Endothelial cell of umbilical vein (primary cell): ENCODE data around the gene ZSCAN2. TPM values are rescaled to one million over a fixed set of nuclear protein-coding genes. Genes with fewer than 3 reads are reported as not detected.

ENCODE experiments used
- BruUV-seq: library from RNA; stranded (reverse); fragments of 400-500 nt; replicated peaks from 2 replicates; lab custom pipeline; 2021; lab: Mats Ljungman, UMichigan
- CTCF ChIA-PET: fragments of 300-600, 350-600 bp; sonication (Branson Sonifier 250); formaldehyde crosslinking; loops from one replicate; lab custom pipeline; 2021; ENCODE audit warnings: antibody characterized with exemption, inconsistent platforms; lab: Charles Lee
- POLR2A ChIA-PET: fragments of 300-600, 350-600 bp; sonication (Branson Sonifier 250); formaldehyde crosslinking; loops from one replicate; lab custom pipeline; 2021; ENCODE audit warnings: antibody characterized with exemption, inconsistent platforms; lab: Charles Lee
- DNase-seq: peaks from one replicate; pipeline ENCODE4 v3.0.0-alpha.2; 2011; ENCODE audit warnings: low read depth, low spot score
- FAIRE-seq: peaks from 2 replicates; lab custom pipeline; 2011; peaks lifted over from hg19 to GRCh38; lab: Jason Lieb, UNC
- H2AFZ ChIP-seq: 2 replicates; pipeline ENCODE4 v1.6.0; 2012; ENCODE audit warnings: low read depth, low read length, control low read depth, inconsistent platforms
- H3K27ac ChIP-seq: 2 replicates; pipeline ENCODE4 v1.5.1; 2011; ENCODE audit warnings: low read depth, mild to moderate bottlenecking, control low read depth, low read length, moderate library complexity; ENCODE audit not compliant: insufficient read depth
- H3K27me3 ChIP-seq, 2 experiments: 2 replicates each; pipeline versions ENCODE4 v1.6.0 to v1.6.1; 2011; ENCODE audit warnings: low read length in 2 of 2, mixed read lengths in 1 of 2; ENCODE audit not compliant: control insufficient read depth in 2 of 2, insufficient read depth in 2 of 2
- H3K36me3 ChIP-seq, 2 experiments: 2 replicates in 1 of 2; 3 replicates in 1 of 2; pipeline ENCODE4 v1.5.1; 2011; ENCODE audit warnings: low read length in 2 of 2, mild to moderate bottlenecking in 1 of 2, moderate library complexity in 1 of 2; ENCODE audit not compliant: control insufficient read depth in 2 of 2, insufficient read depth in 2 of 2; ENCODE audit errors: extremely low read depth in 1 of 2
- H3K4me1 ChIP-seq: 3 replicates; pipeline ENCODE4 v1.5.1; 2011; ENCODE audit warnings: mild to moderate bottlenecking, low read length; ENCODE audit not compliant: control insufficient read depth, insufficient read depth; ENCODE audit errors: extremely low read depth
- H3K4me2 ChIP-seq: 2 replicates; pipeline ENCODE4 v1.6.1; 2011; ENCODE audit warnings: low read length, control low read depth, mixed read lengths; ENCODE audit not compliant: insufficient read depth
- H3K4me3 ChIP-seq, 3 experiments: fragments of 200-600 bp in 1 of 3; sonication (generic), shearing (Covaris generic) in 1 of 3; replicated peaks in 1 of 3; 2 replicates each; pipeline ENCODE4 v1.5.1; 2011 to 2016; ENCODE audit warnings: control low read depth in 3 of 3, low read length in 3 of 3, mild to moderate bottlenecking in 2 of 3, inconsistent platforms in 1 of 3, low read depth in 1 of 3, moderate library complexity in 1 of 3; ENCODE audit not compliant: insufficient read depth in 1 of 3
- H3K79me2 ChIP-seq: 2 replicates; pipeline ENCODE4 v1.6.0; 2012; ENCODE audit warnings: low read length, inconsistent platforms; ENCODE audit not compliant: control insufficient read depth, insufficient read depth
- H3K9ac ChIP-seq: replicated peaks from 2 replicates; pipeline ENCODE3; 2011; ENCODE audit warnings: low read length, control low read depth; ENCODE audit not compliant: insufficient read depth; ENCODE audit errors: extremely low read depth
- H3K9me1 ChIP-seq: replicated peaks from 3 replicates; pipeline ENCODE4 v1.6.0; 2011; ENCODE audit warnings: mild to moderate bottlenecking, low read length; ENCODE audit not compliant: control insufficient read depth, insufficient read depth; ENCODE audit errors: extremely low read depth
- H3K9me3 ChIP-seq: replicated peaks from 2 replicates; pipeline ENCODE4 v1.5.1; 2012; ENCODE audit warnings: low read length, inconsistent platforms; ENCODE audit not compliant: control insufficient read depth, insufficient read depth
- H4K20me1 ChIP-seq: replicated peaks from 2 replicates; pipeline ENCODE3; 2011; ENCODE audit warnings: mild to moderate bottlenecking, low read length; ENCODE audit not compliant: control insufficient read depth, insufficient read depth; ENCODE audit errors: extremely low read depth
- EZH2 ChIP-seq: IDR thresholded peaks from 2 replicates; pipeline ENCODE4 v1.6.1; 2012; ENCODE audit warnings: borderline replicate concordance, low read depth, mild to moderate bottlenecking, moderate library complexity, low read length, inconsistent platforms; ENCODE audit not compliant: severe bottlenecking
- FOS ChIP-seq: IDR thresholded peaks from 2 replicates; pipeline ENCODE4 v1.6.1; 2011; ENCODE audit warnings: mild to moderate bottlenecking, low read length, moderate library complexity, borderline replicate concordance; ENCODE audit not compliant: insufficient read depth
- GATA2 ChIP-seq: IDR thresholded peaks from 2 replicates; pipeline ENCODE4 v1.7.0; 2011; ENCODE audit warnings: low read depth, mild to moderate bottlenecking, moderate library complexity, mixed read lengths, low read length; ENCODE audit not compliant: insufficient read length, insufficient read depth
- JUN ChIP-seq: IDR thresholded peaks from 2 replicates; pipeline ENCODE4 v1.6.1; 2011; ENCODE audit warnings: borderline replicate concordance, low read depth; ENCODE audit not compliant: insufficient read length, insufficient read depth
- MYC ChIP-seq: IDR thresholded peaks from one replicate; pipeline ENCODE4 v1.6.1; 2011; ENCODE audit warnings: mild to moderate bottlenecking, low read depth, low read length
- POLR2A ChIP-seq: IDR thresholded peaks from 2 replicates; pipeline ENCODE4 v1.6.1; 2012; ENCODE audit warnings: low read depth, mild to moderate bottlenecking, control low read depth, low read length
- POLR2AphosphoS5 ChIP-seq: IDR thresholded peaks from 2 replicates; pipeline ENCODE4 v1.6.1; 2012; ENCODE audit warnings: low read depth, mild to moderate bottlenecking, control low read depth, low read length, moderate library complexity; ENCODE audit not compliant: insufficient read depth
- dilution Hi-C: fragments of 300-500 bp; cut with MboI; formaldehyde crosslinking; loops from one replicate; pipeline ENCODE4 v1.15.0; 2019; ENCODE audit warnings: low sequenced_read_pairs; ENCODE audit not compliant: extremely low pct_ligation_motif_present
- intact Hi-C: fragments of 100-400 bp; cut with micrococcal nuclease; formaldehyde crosslinking; loops from one replicate; pipeline ENCODE4 v1.10.0; 2022
- polyA plus RNA-seq, 4 experiments: library from polyadenylated mRNA; depleted of rRNA in 3 of 4; stranded (reverse) in 3 of 4; unstranded in 1 of 4; fragments of >200 nt; gene quantifications; 2 replicates each; pipeline versions ENCODE4 v1.2.1 to v1.2.3, GENCODE V29; 2011 to 2012; ENCODE audit warnings: missing spikeins in 1 of 4
- total RNA-seq: library from RNA; stranded (reverse); gene quantifications from 2 replicates; pipeline ENCODE4 v1.2.3, GENCODE V29; 2021
- TF ChIP-seq, protein P1 (sequence below): IDR thresholded peaks from 2 replicates; pipeline ENCODE4 v1.6.1; 2011; ENCODE audit not compliant: insufficient read depth, insufficient read length
- TF ChIP-seq, protein P2 (sequence below), 2 donors: IDR thresholded peaks; 1 replicate in 1 of 2; 2 replicates in 1 of 2; pipeline ENCODE4 v1.5.1; 2011; ENCODE audit warnings: low read length in 2 of 2, mild to moderate bottlenecking in 2 of 2, moderate library complexity in 2 of 2, control low read depth in 1 of 2, inconsistent platforms in 1 of 2, low read depth in 1 of 2; ENCODE audit not compliant: insufficient read depth in 1 of 2; ENCODE audit errors: extremely low read depth in 1 of 2

ZSCAN2 gene
- total and polyA plus RNA-seq, 2 donors (not counting 3 experiments of a cell fraction or from before 2014, with no cell fraction given) = 12.9 to 13.5 TPM

DNA sequence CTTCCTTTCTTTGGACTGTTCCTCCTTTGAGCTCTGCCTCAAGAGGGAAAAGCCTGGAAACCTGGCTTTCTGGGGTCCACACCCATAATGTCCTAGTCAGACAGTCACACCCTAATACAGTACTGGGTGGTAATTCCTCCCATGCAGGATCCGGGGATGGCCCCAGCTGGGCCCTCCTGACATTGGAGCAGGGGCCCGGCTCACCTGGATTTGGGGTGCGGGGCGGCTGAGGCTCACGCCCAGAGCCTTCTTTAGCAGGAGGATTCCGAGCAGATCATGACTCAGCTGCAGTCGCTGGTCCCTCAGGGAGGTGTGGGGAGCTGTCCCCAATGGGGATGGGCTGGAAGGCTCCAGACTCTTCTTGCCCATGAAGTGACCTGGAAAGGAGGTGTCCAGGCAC, 56.2 kb downstream of the ZSCAN2 start:
- Histone ChIP-seq H3K9ac (no peak overlapping the region), H3K36me3 (no peaks in the 10 kb centered on the region), H2AFZ (no peak overlapping the region), H3K9me3 (no peaks in the 10 kb centered on the region), H3K9me1 (no peaks in the 10 kb centered on the region), H3K4me3 (no peak overlapping the region), H3K27me3 (no peaks in the 10 kb centered on the region), H4K20me1 (no peaks in the 10 kb centered on the region), H3K4me2 (no peak overlapping the region), H3K27ac (no peak overlapping the region), H3K4me1 (peaks cover 30% of the 10 kb centered on the region), H3K79me2 (peaks cover 15% of the 10 kb centered on the region)
- dilution Hi-C loops (no loop called here), intact Hi-C loops (no loop called here)
- ChIA-PET CTCF (interaction anchor here (0.9 to 2.6 kb wide), 3 partner anchors 58 to 271 kb away, joined by 3 to 8 read pairs (median 6); no protein-coding TSS in a partner anchor), POLR2A (no interaction called here)
- DNase-seq (no peak), FAIRE-seq (no peak)
- TF ChIP-seq, protein P1, sequence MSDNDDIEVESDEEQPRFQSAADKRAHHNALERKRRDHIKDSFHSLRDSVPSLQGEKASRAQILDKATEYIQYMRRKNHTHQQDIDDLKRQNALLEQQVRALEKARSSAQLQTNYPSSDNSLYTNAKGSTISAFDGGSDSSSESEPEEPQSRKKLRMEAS = no peak
- TF ChIP-seq GATA2 (no peak), JUN (no peak), POLR2A (no peak), MYC (no peak), EZH2 (no peak), POLR2AphosphoS5 (no peak), FOS (no peak)
- TF ChIP-seq, protein P2, sequence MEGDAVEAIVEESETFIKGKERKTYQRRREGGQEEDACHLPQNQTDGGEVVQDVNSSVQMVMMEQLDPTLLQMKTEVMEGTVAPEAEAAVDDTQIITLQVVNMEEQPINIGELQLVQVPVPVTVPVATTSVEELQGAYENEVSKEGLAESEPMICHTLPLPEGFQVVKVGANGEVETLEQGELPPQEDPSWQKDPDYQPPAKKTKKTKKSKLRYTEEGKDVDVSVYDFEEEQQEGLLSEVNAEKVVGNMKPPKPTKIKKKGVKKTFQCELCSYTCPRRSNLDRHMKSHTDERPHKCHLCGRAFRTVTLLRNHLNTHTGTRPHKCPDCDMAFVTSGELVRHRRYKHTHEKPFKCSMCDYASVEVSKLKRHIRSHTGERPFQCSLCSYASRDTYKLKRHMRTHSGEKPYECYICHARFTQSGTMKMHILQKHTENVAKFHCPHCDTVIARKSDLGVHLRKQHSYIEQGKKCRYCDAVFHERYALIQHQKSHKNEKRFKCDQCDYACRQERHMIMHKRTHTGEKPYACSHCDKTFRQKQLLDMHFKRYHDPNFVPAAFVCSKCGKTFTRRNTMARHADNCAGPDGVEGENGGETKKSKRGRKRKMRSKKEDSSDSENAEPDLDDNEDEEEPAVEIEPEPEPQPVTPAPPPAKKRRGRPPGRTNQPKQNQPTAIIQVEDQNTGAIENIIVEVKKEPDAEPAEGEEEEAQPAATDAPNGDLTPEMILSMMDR (IDR thresholded peaks at IDR 0.05; ENCODE audit: extremely low read depth in 1 of 2, insufficient read depth in 1 of 2, low read depth in 1 of 2, low read length in 2 of 2) = no peak
- no TSS peak for BruUV-seq
